Measurements from ENCODE around the gene TRPV2. TPM values are rescaled to one million over a fixed set of nuclear protein-coding genes. Genes with fewer than 3 reads are reported as not detected.

Gene TRPV2
- total RNA-seq, 1 donor from 2014 or later: 1.7 TPM

- Mint-ChIP-seq H3K9me3 (no peaks in the 10 kb centered on the region), H3K4me3 (no peak overlapping the region), H3K27me3 (peaks cover 3% of the 10 kb centered on the region), H3K36me3 (no peaks in the 10 kb centered on the region), H3K4me1 (ENCODE audit: unreplicated experiment) (peaks cover 14% of the 10 kb centered on the region), H3K27ac (no peak overlapping the region)
- TF ChIP-seq CTCF (conservative IDR thresholded peaks at IDR 0.05): no peak
- DNase-seq (ENCODE audit: extremely low spot score, unreplicated experiment): no peak
Observed at GRCh38 chr17:16417896-16418684, 2.7 kb downstream of the TRPV2 start.

- H3K4me1 Mint-ChIP-seq (ENCODE audit: unreplicated experiment): peaks cover 14% of the 10 kb centered on the region
- H3K9me3 Mint-ChIP-seq: no peaks in the 10 kb centered on the region
- H3K4me3 Mint-ChIP-seq: no peak overlapping the region
- no peak for DNase-seq (ENCODE audit: extremely low spot score, unreplicated experiment)
- no peaks in the 10 kb centered on the region for H3K36me3 Mint-ChIP-seq
- H3K27me3 Mint-ChIP-seq: peaks cover 3% of the 10 kb centered on the region
- H3K27ac Mint-ChIP-seq: no peak overlapping the region
- TF ChIP-seq CTCF (conservative IDR thresholded peaks at IDR 0.05): no peak
Observed at GRCh38 chr17:16418685-16419068, 3.3 kb downstream of the TRPV2 start.

GRCh38 chr17:16419074-16419928, 3.9 kb downstream of the TRPV2 start:
- Mint-ChIP-seq H3K36me3 (no peaks in the 10 kb centered on the region), H3K9me3 (no peaks in the 10 kb centered on the region), H3K4me1 (ENCODE audit: unreplicated experiment) (peaks cover 14% of the 10 kb centered on the region), H3K27me3 (peaks cover under 1% of the 10 kb centered on the region), H3K4me3 (peak overlapping the region; percentile 3), H3K27ac (peak overlapping the region; percentile 2)
- TF ChIP-seq CTCF (conservative IDR thresholded peaks at IDR 0.05): no peak
- no peak for DNase-seq (ENCODE audit: extremely low spot score, unreplicated experiment)

GRCh38 chr17:16419929-16420271, 4.5 kb downstream of the TRPV2 start:
- Mint-ChIP-seq H3K27ac (no peak overlapping the region), H3K36me3 (no peaks in the 10 kb centered on the region), H3K9me3 (no peaks in the 10 kb centered on the region), H3K27me3 (no peaks in the 10 kb centered on the region), H3K4me3 (no peak overlapping the region), H3K4me1 (ENCODE audit: unreplicated experiment) (peaks cover 14% of the 10 kb centered on the region)
- DNase-seq (ENCODE audit: extremely low spot score, unreplicated experiment): no peak
- no peak for TF ChIP-seq CTCF (conservative IDR thresholded peaks at IDR 0.05)

- Mint-ChIP-seq H3K4me1 (ENCODE audit: unreplicated experiment) (peaks cover 21% of the 10 kb centered on the region), H3K27ac (no peak overlapping the region), H3K27me3 (no peaks in the 10 kb centered on the region), H3K9me3 (no peaks in the 10 kb centered on the region), H3K4me3 (no peak overlapping the region), H3K36me3 (no peaks in the 10 kb centered on the region)
- no peak for DNase-seq (ENCODE audit: extremely low spot score, unreplicated experiment)
- no peak for TF ChIP-seq CTCF (conservative IDR thresholded peaks at IDR 0.05)
Observed at GRCh38 chr17:16422416-16422815, 7.0 kb downstream of the TRPV2 start.

Measured in type B pancreatic cell (in vitro differentiated cells).